Measurements from ENCODE around the gene OR10A5. TPM values are rescaled to one million over a fixed set of nuclear protein-coding genes. Genes with fewer than 3 reads are reported as not detected.
"Not testable (repeated sequence)": the region's sequence is repeated elsewhere in the genome, so short reads cannot be mapped to it uniquely, and the experiment has no call there.

OR10A5 gene, protein sequence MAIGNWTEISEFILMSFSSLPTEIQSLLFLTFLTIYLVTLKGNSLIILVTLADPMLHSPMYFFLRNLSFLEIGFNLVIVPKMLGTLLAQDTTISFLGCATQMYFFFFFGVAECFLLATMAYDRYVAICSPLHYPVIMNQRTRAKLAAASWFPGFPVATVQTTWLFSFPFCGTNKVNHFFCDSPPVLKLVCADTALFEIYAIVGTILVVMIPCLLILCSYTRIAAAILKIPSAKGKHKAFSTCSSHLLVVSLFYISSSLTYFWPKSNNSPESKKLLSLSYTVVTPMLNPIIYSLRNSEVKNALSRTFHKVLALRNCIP
- not detected in 3 replicates for polyA plus RNA-seq
- not detected for polyA plus RNA-seq (2011; ENCODE audit: low read depth)
- not detected in 2 replicates for polyA plus RNA-seq (2011; cell fraction: cytosol; rRNA removed)
- polyA plus RNA-seq (2011; cell fraction: nucleus; rRNA removed): not detected in 2 replicates
- polyA plus RNA-seq (2012; ENCODE audit: low replicate concordance): not detected in 2 replicates
- polyA minus RNA-seq: not detected in 3 replicates
- not detected for polyA minus RNA-seq (2011; cell fraction: cytosol; rRNA and poly(A)+ RNA removed)
- not detected in 2 replicates for polyA minus RNA-seq (2011; cell fraction: nucleus; rRNA and poly(A)+ RNA removed)

DNA sequence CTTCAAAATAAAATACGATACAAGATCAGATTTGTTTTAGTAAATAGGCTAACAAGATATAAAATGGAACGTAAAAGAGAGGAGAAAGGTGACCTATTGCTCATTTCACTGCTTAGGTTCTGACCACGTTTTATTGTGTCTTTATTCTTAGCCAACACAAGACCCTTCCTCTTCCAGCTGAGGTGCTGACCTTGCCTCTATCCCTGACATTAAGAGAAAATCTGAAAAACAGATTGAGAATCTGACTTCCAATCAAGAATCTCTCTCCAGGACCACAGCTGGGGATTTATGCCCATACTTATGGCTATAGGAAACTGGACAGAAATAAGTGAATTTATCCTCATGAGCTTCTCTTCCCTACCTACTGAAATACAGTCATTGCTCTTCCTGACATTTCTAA lies at the start of gene OR10A5:
TSS of gene OR10A5 (plus strand) at position 301 of the 400 bp plus-strand sequence. CDS start at position 301, 0 bp downstream.
- DNase-seq (ENCODE audit: low read depth, low spot score) (no peak), FAIRE-seq (no peak)
- no peaks in the 10 kb centered on the region for H3K36me3 ChIP-seq (ENCODE audit: control insufficient read depth in 2 of 2, extremely low read depth in 1 of 2, insufficient read depth in 2 of 2, low read length in 2 of 2)

DNA sequence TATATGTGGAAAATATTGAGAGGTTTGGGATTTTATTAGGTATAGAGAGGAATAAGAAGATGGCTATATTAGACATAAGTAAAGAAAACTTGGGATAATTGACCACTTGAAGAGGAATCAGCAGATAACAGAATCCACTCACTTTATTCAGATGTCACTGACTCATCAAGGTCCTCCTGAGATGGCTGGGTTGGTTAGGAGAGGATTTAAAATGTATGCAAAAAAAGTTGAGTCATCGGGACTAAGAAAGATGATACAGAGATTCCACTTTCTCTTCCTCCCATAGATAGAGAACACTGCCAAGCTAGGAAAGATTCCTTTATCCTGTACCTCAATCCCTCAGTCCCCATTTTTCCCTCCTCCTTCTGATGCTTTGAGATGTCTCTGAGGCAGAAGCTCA lies 46.1 kb upstream of the OR10A5 start, which contains the start of gene OR6A2:
TSS of gene OR6A2 (minus strand) at position 288 of the 400 bp plus-strand sequence. CDS start 3,981 bp downstream, outside the sequence.
- Histone ChIP-seq H3K36me3 (ENCODE audit: control insufficient read depth in 2 of 2, extremely low read depth in 1 of 2, insufficient read depth in 2 of 2, low read length in 2 of 2) (no peaks in the 10 kb centered on the region), H3K9me3 (ENCODE audit: control insufficient read depth, low read depth, low read length) (no peaks in the 10 kb centered on the region), H3K27me3 (ENCODE audit: control insufficient read depth, extremely low read depth, insufficient read depth, low read length) (no peaks in the 10 kb centered on the region), H3K4me2 (ENCODE audit: control insufficient read depth, extremely low read depth, insufficient read depth, low read depth, low read length) (no peak within 1 kb of the TSS), H3K79me2 (ENCODE audit: control insufficient read depth, insufficient read depth, low read length) (no peaks in the 10 kb centered on the region), H4K20me1 (ENCODE audit: control insufficient read depth, extremely low read depth, insufficient read depth, low read length) (no peaks in the 10 kb centered on the region), H3K4me1 (ENCODE audit: control insufficient read depth, extremely low read depth, insufficient read depth, low read length) (no peaks in the 10 kb centered on the region), H3K9ac (ENCODE audit: control insufficient read depth, extremely low read depth, insufficient read depth, low read length) (no peak within 1 kb of the TSS), H3K27ac (ENCODE audit: control insufficient read depth, insufficient read depth, low read length) (no peak within 1 kb of the TSS), H2AFZ (ENCODE audit: control insufficient read depth, low read length) (no peak within 1 kb of the TSS), H3K9me1 (ENCODE audit: control insufficient read depth, extremely low read depth, insufficient read depth, low read length) (no peaks in the 10 kb centered on the region), H3K4me3 (ENCODE audit: control insufficient read depth in 2 of 3, extremely low read depth in 1 of 3, insufficient read depth in 2 of 3, low read depth in 1 of 3, low read length in 3 of 3) (no peak within 1 kb of the TSS)
- TF ChIP-seq EZH2 (IDR thresholded peaks at IDR 0.05; ENCODE audit: low read length): no peak
- TF ChIP-seq, protein P1, sequence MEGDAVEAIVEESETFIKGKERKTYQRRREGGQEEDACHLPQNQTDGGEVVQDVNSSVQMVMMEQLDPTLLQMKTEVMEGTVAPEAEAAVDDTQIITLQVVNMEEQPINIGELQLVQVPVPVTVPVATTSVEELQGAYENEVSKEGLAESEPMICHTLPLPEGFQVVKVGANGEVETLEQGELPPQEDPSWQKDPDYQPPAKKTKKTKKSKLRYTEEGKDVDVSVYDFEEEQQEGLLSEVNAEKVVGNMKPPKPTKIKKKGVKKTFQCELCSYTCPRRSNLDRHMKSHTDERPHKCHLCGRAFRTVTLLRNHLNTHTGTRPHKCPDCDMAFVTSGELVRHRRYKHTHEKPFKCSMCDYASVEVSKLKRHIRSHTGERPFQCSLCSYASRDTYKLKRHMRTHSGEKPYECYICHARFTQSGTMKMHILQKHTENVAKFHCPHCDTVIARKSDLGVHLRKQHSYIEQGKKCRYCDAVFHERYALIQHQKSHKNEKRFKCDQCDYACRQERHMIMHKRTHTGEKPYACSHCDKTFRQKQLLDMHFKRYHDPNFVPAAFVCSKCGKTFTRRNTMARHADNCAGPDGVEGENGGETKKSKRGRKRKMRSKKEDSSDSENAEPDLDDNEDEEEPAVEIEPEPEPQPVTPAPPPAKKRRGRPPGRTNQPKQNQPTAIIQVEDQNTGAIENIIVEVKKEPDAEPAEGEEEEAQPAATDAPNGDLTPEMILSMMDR (optimal IDR thresholded peaks at IDR 0.05 in 1 of 3, IDR thresholded peaks at IDR 0.05 in 1 of 3, conservative IDR thresholded peaks at IDR 0.05 in 1 of 3; ENCODE audit: extremely low read depth in 1 of 3, insufficient read depth in 2 of 3, low read length in 3 of 3): no peak
- no peak for DNase-seq (ENCODE audit: low read depth, low spot score)
- dilution Hi-C loops (cut with MboI; ENCODE audit: extremely low pct_ligation_motif_present, low sequenced_read_pairs): no loop called here
- no peak for FAIRE-seq

More for the DNA sequence above, at the start of gene OR10A5:
- Histone ChIP-seq H3K79me2 (ENCODE audit: control insufficient read depth, insufficient read depth, low read length) (no peaks in the 10 kb centered on the region), H3K9me1 (ENCODE audit: control insufficient read depth, extremely low read depth, insufficient read depth, low read length) (no peaks in the 10 kb centered on the region), H3K4me1 (ENCODE audit: control insufficient read depth, extremely low read depth, insufficient read depth, low read length) (no peaks in the 10 kb centered on the region), H2AFZ (ENCODE audit: control insufficient read depth, low read length) (no peak within 1 kb of the TSS), H3K9ac (ENCODE audit: control insufficient read depth, extremely low read depth, insufficient read depth, low read length) (no peak within 1 kb of the TSS), H3K27me3 (ENCODE audit: control insufficient read depth, extremely low read depth, insufficient read depth, low read length) (no peaks in the 10 kb centered on the region), H3K4me2 (ENCODE audit: control insufficient read depth, extremely low read depth, insufficient read depth, low read depth, low read length) (no peak within 1 kb of the TSS), H4K20me1 (ENCODE audit: control insufficient read depth, extremely low read depth, insufficient read depth, low read length) (no peaks in the 10 kb centered on the region), H3K4me3 (ENCODE audit: control insufficient read depth in 2 of 3, extremely low read depth in 1 of 3, insufficient read depth in 2 of 3, low read depth in 1 of 3, low read length in 3 of 3) (no peak within 1 kb of the TSS), H3K27ac (ENCODE audit: control insufficient read depth, insufficient read depth, low read length) (no peak within 1 kb of the TSS), H3K9me3 (ENCODE audit: control insufficient read depth, low read depth, low read length) (no peaks in the 10 kb centered on the region)
- dilution Hi-C loops (cut with MboI; ENCODE audit: extremely low pct_ligation_motif_present, low sequenced_read_pairs): no loop called here
- no peak for TF ChIP-seq EZH2 (IDR thresholded peaks at IDR 0.05; ENCODE audit: low read length)
- TF ChIP-seq, protein P1 (optimal IDR thresholded peaks at IDR 0.05 in 1 of 3, IDR thresholded peaks at IDR 0.05 in 1 of 3, conservative IDR thresholded peaks at IDR 0.05 in 1 of 3; ENCODE audit: extremely low read depth in 1 of 3, insufficient read depth in 2 of 3, low read length in 3 of 3): no peak

DNA sequence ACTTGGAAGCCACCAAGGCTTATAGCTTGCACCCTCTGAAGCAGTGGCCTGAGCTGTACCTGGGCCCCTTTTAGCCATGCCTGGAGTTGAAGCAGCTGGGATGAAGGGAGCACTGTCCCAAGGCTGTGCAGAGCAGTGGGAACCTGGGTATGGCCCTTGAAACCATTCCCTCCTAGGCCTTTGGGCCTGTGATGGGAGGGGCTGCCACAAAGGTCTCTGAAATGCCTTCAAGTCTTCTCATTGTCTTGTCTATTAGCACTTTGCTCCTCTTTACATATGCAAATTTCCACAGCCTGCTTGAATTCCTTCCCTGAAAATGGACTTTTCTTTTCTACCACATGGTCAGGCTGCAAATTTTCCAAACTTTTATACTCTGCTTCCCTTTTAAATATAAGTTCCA lies 44.4 kb upstream of the OR10A5 start:
- H3K4me2 ChIP-seq (ENCODE audit: control insufficient read depth, extremely low read depth, insufficient read depth, low read depth, low read length); H3K9me3 ChIP-seq (ENCODE audit: control insufficient read depth, low read depth, low read length); dilution Hi-C loops (cut with MboI; ENCODE audit: extremely low pct_ligation_motif_present, low sequenced_read_pairs); H3K4me1 ChIP-seq (ENCODE audit: control insufficient read depth, extremely low read depth, insufficient read depth, low read length); H3K9ac ChIP-seq (ENCODE audit: control insufficient read depth, extremely low read depth, insufficient read depth, low read length); H3K4me3 ChIP-seq (ENCODE audit: control insufficient read depth in 2 of 3, extremely low read depth in 1 of 3, insufficient read depth in 2 of 3, low read depth in 1 of 3, low read length in 3 of 3); H3K36me3 ChIP-seq (ENCODE audit: control insufficient read depth in 2 of 2, extremely low read depth in 1 of 2, insufficient read depth in 2 of 2, low read length in 2 of 2); DNase-seq (ENCODE audit: low read depth, low spot score); H2AFZ ChIP-seq (ENCODE audit: control insufficient read depth, low read length); H3K9me1 ChIP-seq (ENCODE audit: control insufficient read depth, extremely low read depth, insufficient read depth, low read length); H3K27ac ChIP-seq (ENCODE audit: control insufficient read depth, insufficient read depth, low read length); FAIRE-seq; H3K27me3 ChIP-seq (ENCODE audit: control insufficient read depth, extremely low read depth, insufficient read depth, low read length); H3K79me2 ChIP-seq (ENCODE audit: control insufficient read depth, insufficient read depth, low read length); H4K20me1 ChIP-seq (ENCODE audit: control insufficient read depth, extremely low read depth, insufficient read depth, low read length): not testable (repeated sequence)

Measured in keratinocyte (primary cell).